Measurements from ENCODE around the gene MPV17. TPM values are rescaled to one million over a fixed set of nuclear protein-coding genes. Genes with fewer than 3 reads are reported as not detected.

MPV17 gene
- total RNA-seq, 1 experiment from 2014 or later, result 51.5 TPM

GRCh38 chr2:27370816-27371620, 48.1 kb upstream of the MPV17 start (continued):
- TF ChIP-seq E2F1 (CRISPR knock-in tag; IDR thresholded peaks at IDR 0.05), result 0 out of 2 replicates have a peak, but pooled peaks have one; percentile 28
- TF ChIP-seq SMAD3 (CRISPR knock-in tag; IDR thresholded peaks at IDR 0.05; ENCODE audit: borderline replicate concordance), result no peak
- TF ChIP-seq JUN (CRISPR knock-in tag; IDR thresholded peaks at IDR 0.05), result 0 out of 2 replicates have a peak, but pooled peaks have one; percentile 81
- TF ChIP-seq ZNF416 (CRISPR knock-in tag; IDR thresholded peaks at IDR 0.05), result no peak
- TF ChIP-seq IRF1 (CRISPR knock-in tag; IDR thresholded peaks at IDR 0.05), result no peak

GRCh38 chr2:27370026-27370815, 47.3 kb upstream of the MPV17 start, which contains the start of the genes EIF2B4 and SNX17:
Gene EIF2B4, minus strand, starts transcription at chr2:27370338. Its CDS starts 24 bp downstream, at chr2:27370314.
Gene SNX17, plus strand, starts transcription at chr2:27370616. Its CDS starts 128 bp downstream, at chr2:27370744.
- no peaks in the 10 kb centered on the region for H3K27me3 Mint-ChIP-seq (ENCODE audit: low read depth)
- TF ChIP-seq OVOL2 (CRISPR knock-in tag; IDR thresholded peaks at IDR 0.05; ENCODE audit: borderline replicate concordance) (no peak), ZBTB43 (CRISPR knock-in tag; IDR thresholded peaks at IDR 0.05) (peak; percentile 37; the same call in 1 of the 2 replicates), SMAD3 (CRISPR knock-in tag; IDR thresholded peaks at IDR 0.05; ENCODE audit: borderline replicate concordance) (no peak; the same call in 1 of the 2 replicates), ZNF138 (CRISPR knock-in tag; conservative IDR thresholded peaks at IDR 0.05) (no peak), ZNF281 (CRISPR knock-in tag; IDR thresholded peaks at IDR 0.05) (no peak; the same call in 1 of the 2 replicates), NR2C2 (CRISPR knock-in tag; IDR thresholded peaks at IDR 0.05) (no peak), ATF1 (CRISPR knock-in tag; IDR thresholded peaks at IDR 0.05) (no peak), FOXJ3 (CRISPR knock-in tag; IDR thresholded peaks at IDR 0.05; ENCODE audit: borderline replicate concordance) (no peak), PREB (CRISPR knock-in tag; IDR thresholded peaks at IDR 0.05; ENCODE audit: borderline replicate concordance) (no peak; the same call in 1 of the 2 replicates), GRHL2 (CRISPR knock-in tag; IDR thresholded peaks at IDR 0.05; ENCODE audit: insufficient replicate concordance, severe bottlenecking) (no peak), KAT7 (CRISPR knock-in tag; IDR thresholded peaks at IDR 0.05; ENCODE audit: borderline replicate concordance) (no peak; the same call in 1 of the 2 replicates), CREB1 (CRISPR knock-in tag; IDR thresholded peaks at IDR 0.05) (peak; percentile 83), MLX (CRISPR knock-in tag; IDR thresholded peaks at IDR 0.05) (peak; percentile 49; the same call in 1 of the 2 replicates), RORB (CRISPR knock-in tag; IDR thresholded peaks at IDR 0.05) (no peak), MYBL2 (CRISPR knock-in tag; IDR thresholded peaks at IDR 0.05) (peak; percentile 70), NFYB (CRISPR knock-in tag; conservative IDR thresholded peaks at IDR 0.05; ENCODE audit: low read depth) (no peak; the same call in 1 of the 2 replicates)
- TF ChIP-seq, protein P1, sequence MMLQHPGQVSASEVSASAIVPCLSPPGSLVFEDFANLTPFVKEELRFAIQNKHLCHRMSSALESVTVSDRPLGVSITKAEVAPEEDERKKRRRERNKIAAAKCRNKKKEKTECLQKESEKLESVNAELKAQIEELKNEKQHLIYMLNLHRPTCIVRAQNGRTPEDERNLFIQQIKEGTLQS (CRISPR knock-in tag; conservative IDR thresholded peaks at IDR 0.05), result no peak; the same call in 1 of the 2 replicates
- TF ChIP-seq, protein P2, sequence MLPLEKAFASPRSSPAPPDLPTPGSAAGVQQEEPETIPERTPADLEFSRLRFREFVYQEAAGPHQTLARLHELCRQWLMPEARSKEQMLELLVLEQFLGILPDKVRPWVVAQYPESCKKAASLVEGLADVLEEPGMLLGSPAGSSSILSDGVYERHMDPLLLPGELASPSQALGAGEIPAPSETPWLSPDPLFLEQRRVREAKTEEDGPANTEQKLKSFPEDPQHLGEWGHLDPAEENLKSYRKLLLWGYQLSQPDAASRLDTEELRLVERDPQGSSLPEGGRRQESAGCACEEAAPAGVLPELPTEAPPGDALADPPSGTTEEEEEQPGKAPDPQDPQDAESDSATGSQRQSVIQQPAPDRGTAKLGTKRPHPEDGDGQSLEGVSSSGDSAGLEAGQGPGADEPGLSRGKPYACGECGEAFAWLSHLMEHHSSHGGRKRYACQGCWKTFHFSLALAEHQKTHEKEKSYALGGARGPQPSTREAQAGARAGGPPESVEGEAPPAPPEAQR (CRISPR knock-in tag; IDR thresholded peaks at IDR 0.05), result no peak
- TF ChIP-seq, protein P3, sequence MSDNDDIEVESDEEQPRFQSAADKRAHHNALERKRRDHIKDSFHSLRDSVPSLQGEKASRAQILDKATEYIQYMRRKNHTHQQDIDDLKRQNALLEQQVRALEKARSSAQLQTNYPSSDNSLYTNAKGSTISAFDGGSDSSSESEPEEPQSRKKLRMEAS (CRISPR knock-in tag; IDR thresholded peaks at IDR 0.05), result peak; percentile 76

More at GRCh38 chr2:27370026-27370815, 47.3 kb upstream of the MPV17 start, which contains the start of the genes EIF2B4 and SNX17:
- Mint-ChIP-seq H3K4me3 (peak within 1 kb of the TSS; percentile 97), H3K4me1 (peaks cover 20% of the 10 kb centered on the region), H3K9me3 (no peaks in the 10 kb centered on the region), H3K36me3 (peaks cover 58% of the 10 kb centered on the region), H3K27ac (peak within 1 kb of the TSS; percentile 96)
- POLR2A ChIA-PET, result interaction anchor here (0.7 to 1.6 kb wide), 7 partner anchors 10 to 119 kb away, joined by 3 to 13 read pairs (median 4); partner anchors contain the start of genes GTF3C2 and ZNF513
- DNase-seq (ENCODE audit: low spot score), result peak; percentile 99
- CTCF ChIA-PET, result interaction anchor here (0.7 to 1.9 kb wide), 14 partner anchors 11 to 314 kb away, joined by 3 to 15 read pairs (median 5); partner anchors contain the start of genes GTF3C2, MPV17 and ZNF513
- peak; percentile 91 for ATAC-seq
